Activated T-helper 17 cell treated with anti-CD3 and anti-CD28 coated beads, Interleukin-2, amount 50 U/mL, for 72 hours (primary cell): ENCODE measurements around the gene L1TD1. TPM values are rescaled to one million over a fixed set of nuclear protein-coding genes. Genes with fewer than 3 reads are reported as not detected.
A peak's percentile ranks its signal among the peaks of the same experiment; 100 is the strongest.
"Not testable (repeated sequence)": the region's sequence is repeated elsewhere in the genome, so short reads cannot be mapped to it uniquely, and the experiment has no call there.

Source experiments
- ATAC-seq: fragments of 150-1000 bp; cut with Tn5 transposase; replicated peaks from 2 replicates; pipeline ENCODE4 v1.10.0; 2021; ENCODE audit warnings: mild to moderate bottlenecking, moderate library complexity
- H3K27ac Mint-ChIP-seq: one replicate; pipeline ENCODE4 v1.8.0; 2022; ENCODE audit warnings: mixed read lengths
- H3K27me3 Mint-ChIP-seq: one replicate; pipeline ENCODE4 v1.8.0; 2022; ENCODE audit warnings: mixed read lengths
- H3K36me3 Mint-ChIP-seq: one replicate; pipeline ENCODE4 v1.8.0; 2022; ENCODE audit warnings: low read depth, mild to moderate bottlenecking, mixed read lengths
- H3K4me1 Mint-ChIP-seq: one replicate; pipeline ENCODE4 v1.8.0; 2022; ENCODE audit warnings: mixed read lengths
- H3K4me3 Mint-ChIP-seq: one replicate; pipeline ENCODE4 v1.8.0; 2022; ENCODE audit warnings: mild to moderate bottlenecking, mixed read lengths
- H3K9me3 Mint-ChIP-seq: one replicate; pipeline ENCODE4 v1.8.0; 2022; ENCODE audit warnings: mixed read lengths
- total RNA-seq, 2 donors: library from RNA; stranded (reverse); gene quantifications; one replicate each; pipeline ENCODE4 v1.2.3, GENCODE V29; 2022

L1TD1 gene
- total RNA-seq, 2 donors from 2014 or later, result not detected

- no peak overlapping the region for H3K4me3 Mint-ChIP-seq
- no peaks in the 10 kb centered on the region for H3K27me3 Mint-ChIP-seq
Measured at GRCh38 chr1:62213075-62213914, 18.6 kb downstream of the L1TD1 start.

GRCh38 chr1:62218604-62219003 lies 24.0 kb downstream of the L1TD1 start:
- Mint-ChIP-seq H3K27ac (no peak overlapping the region), H3K4me3 (no peak overlapping the region), H3K9me3 (no peaks in the 10 kb centered on the region), H3K36me3 (no peaks in the 10 kb centered on the region), H3K4me1 (no peaks in the 10 kb centered on the region), H3K27me3 (no peaks in the 10 kb centered on the region)
- ATAC-seq, result no peak

More at GRCh38 chr1:62213075-62213914, 18.6 kb downstream of the L1TD1 start:
- Mint-ChIP-seq H3K27ac (no peak overlapping the region), H3K4me1 (no peaks in the 10 kb centered on the region), H3K9me3 (peaks cover 11% of the 10 kb centered on the region), H3K36me3 (no peaks in the 10 kb centered on the region)
- ATAC-seq, result no peak

GRCh38 chr1:62220456-62220855 lies 25.8 kb downstream of the L1TD1 start:
- not testable (repeated sequence) for ATAC-seq, H3K4me1 Mint-ChIP-seq, H3K27ac Mint-ChIP-seq, H3K27me3 Mint-ChIP-seq, H3K36me3 Mint-ChIP-seq, H3K4me3 Mint-ChIP-seq, H3K9me3 Mint-ChIP-seq

- no peaks in the 10 kb centered on the region for H3K36me3 Mint-ChIP-seq
- no peaks in the 10 kb centered on the region for H3K4me1 Mint-ChIP-seq
- no peak for ATAC-seq
- H3K27ac Mint-ChIP-seq, result no peak overlapping the region
- no peak overlapping the region for H3K4me3 Mint-ChIP-seq
- H3K9me3 Mint-ChIP-seq, result no peaks in the 10 kb centered on the region
- no peaks in the 10 kb centered on the region for H3K27me3 Mint-ChIP-seq
Measured at GRCh38 chr1:62221171-62221570, 26.5 kb downstream of the L1TD1 start.

GRCh38 chr1:62222321-62222720 lies 27.7 kb downstream of the L1TD1 start:
- Mint-ChIP-seq H3K27me3 (no peaks in the 10 kb centered on the region), H3K36me3 (no peaks in the 10 kb centered on the region), H3K4me1 (no peaks in the 10 kb centered on the region), H3K9me3 (no peaks in the 10 kb centered on the region), H3K27ac (no peak overlapping the region), H3K4me3 (no peak overlapping the region)
- no peak for ATAC-seq

GRCh38 chr1:62224182-62224581 lies 29.5 kb downstream of the L1TD1 start:
- no peak overlapping the region for H3K4me3 Mint-ChIP-seq
- no peaks in the 10 kb centered on the region for H3K36me3 Mint-ChIP-seq
- H3K9me3 Mint-ChIP-seq, result no peaks in the 10 kb centered on the region
- H3K4me1 Mint-ChIP-seq, result no peaks in the 10 kb centered on the region
- no peaks in the 10 kb centered on the region for H3K27me3 Mint-ChIP-seq
- ATAC-seq, result no peak
- H3K27ac Mint-ChIP-seq, result no peak overlapping the region

- ATAC-seq, result no peak
- Mint-ChIP-seq H3K27ac (no peak overlapping the region), H3K9me3 (no peaks in the 10 kb centered on the region), H3K27me3 (peaks cover 9% of the 10 kb centered on the region), H3K4me3 (no peak overlapping the region), H3K36me3 (no peaks in the 10 kb centered on the region), H3K4me1 (no peaks in the 10 kb centered on the region)
Measured at GRCh38 chr1:62227496-62227895, 32.8 kb downstream of the L1TD1 start.

- Mint-ChIP-seq H3K9me3 (no peaks in the 10 kb centered on the region), H3K4me3 (no peak overlapping the region), H3K36me3 (no peaks in the 10 kb centered on the region), H3K4me1 (no peaks in the 10 kb centered on the region), H3K27me3 (peaks cover 14% of the 10 kb centered on the region), H3K27ac (no peak overlapping the region)
- ATAC-seq, result no peak
Measured at GRCh38 chr1:62228136-62228882, 33.7 kb downstream of the L1TD1 start.

GRCh38 chr1:62228883-62229187 lies 34.2 kb downstream of the L1TD1 start:
- no peaks in the 10 kb centered on the region for H3K9me3 Mint-ChIP-seq
- no peaks in the 10 kb centered on the region for H3K36me3 Mint-ChIP-seq
- no peaks in the 10 kb centered on the region for H3K4me1 Mint-ChIP-seq
- no peak overlapping the region for H3K4me3 Mint-ChIP-seq
- no peak for ATAC-seq
- no peak overlapping the region for H3K27ac Mint-ChIP-seq
- peaks cover 17% of the 10 kb centered on the region for H3K27me3 Mint-ChIP-seq

- no peak for ATAC-seq
Measured at GRCh38 chr1:62229468-62229867, 34.8 kb downstream of the L1TD1 start.

GRCh38 chr1:62229932-62230331 lies 35.3 kb downstream of the L1TD1 start:
- peaks cover 20% of the 10 kb centered on the region for H3K27me3 Mint-ChIP-seq
- H3K27ac Mint-ChIP-seq, result no peak overlapping the region
- no peak overlapping the region for H3K4me3 Mint-ChIP-seq
- peaks cover 2% of the 10 kb centered on the region for H3K4me1 Mint-ChIP-seq
- no peaks in the 10 kb centered on the region for H3K36me3 Mint-ChIP-seq
- H3K9me3 Mint-ChIP-seq, result no peaks in the 10 kb centered on the region
- no peak for ATAC-seq

More at GRCh38 chr1:62229468-62229867, 34.8 kb downstream of the L1TD1 start:
- no peaks in the 10 kb centered on the region for H3K4me1 Mint-ChIP-seq
- no peaks in the 10 kb centered on the region for H3K36me3 Mint-ChIP-seq
- no peak overlapping the region for H3K4me3 Mint-ChIP-seq
- no peak overlapping the region for H3K27ac Mint-ChIP-seq
- no peaks in the 10 kb centered on the region for H3K9me3 Mint-ChIP-seq
- peaks cover 18% of the 10 kb centered on the region for H3K27me3 Mint-ChIP-seq

GRCh38 chr1:62230718-62231117 lies 36.1 kb downstream of the L1TD1 start:
- peaks cover 23% of the 10 kb centered on the region for H3K27me3 Mint-ChIP-seq

GRCh38 chr1:62232871-62233278 lies 38.2 kb downstream of the L1TD1 start:
- no peaks in the 10 kb centered on the region for H3K9me3 Mint-ChIP-seq
- ATAC-seq, result peak; percentile 11
- no peak overlapping the region for H3K4me3 Mint-ChIP-seq
- H3K4me1 Mint-ChIP-seq, result peaks cover 4% of the 10 kb centered on the region
- H3K27me3 Mint-ChIP-seq, result peaks cover 23% of the 10 kb centered on the region
- no peak overlapping the region for H3K27ac Mint-ChIP-seq
- no peaks in the 10 kb centered on the region for H3K36me3 Mint-ChIP-seq

More at GRCh38 chr1:62230718-62231117, 36.1 kb downstream of the L1TD1 start:
- Mint-ChIP-seq H3K27ac (no peak overlapping the region), H3K36me3 (no peaks in the 10 kb centered on the region), H3K4me1 (peaks cover 4% of the 10 kb centered on the region), H3K9me3 (no peaks in the 10 kb centered on the region), H3K4me3 (no peak overlapping the region)
- no peak for ATAC-seq

- Mint-ChIP-seq H3K27me3 (peaks cover 23% of the 10 kb centered on the region), H3K36me3 (no peaks in the 10 kb centered on the region), H3K27ac (no peak overlapping the region), H3K4me1 (peaks cover 4% of the 10 kb centered on the region), H3K9me3 (no peaks in the 10 kb centered on the region), H3K4me3 (no peak overlapping the region)
- no peak for ATAC-seq
Measured at GRCh38 chr1:62233926-62234450, 39.3 kb downstream of the L1TD1 start.

- no peak for ATAC-seq
- H3K27me3 Mint-ChIP-seq, result peaks cover 23% of the 10 kb centered on the region
- no peaks in the 10 kb centered on the region for H3K36me3 Mint-ChIP-seq
- H3K9me3 Mint-ChIP-seq, result no peaks in the 10 kb centered on the region
- no peak overlapping the region for H3K4me3 Mint-ChIP-seq
- peaks cover 4% of the 10 kb centered on the region for H3K4me1 Mint-ChIP-seq
- no peak overlapping the region for H3K27ac Mint-ChIP-seq
Measured at GRCh38 chr1:62234688-62235087, 40.0 kb downstream of the L1TD1 start.
